Left ventricle myocardium superior (tissue), 1 donor: ENCODE data around the gene SPATA31C1. TPM values are rescaled to one million over a fixed set of nuclear protein-coding genes. Genes with fewer than 3 reads are reported as not detected.

Experiments
- total RNA-seq: library from RNA; stranded (reverse); fragmentation: NEBNext Ultra II Directional; extraction: Animal tissue kit (Norgen Biotek cat#: 25700); gene quantifications from one replicate; pipeline ENCODE4 v1.2.1, GENCODE V29; 2021
- donor health status: DM: no; HTN: yes; CAD: no; lungs with severe emphysema.

Gene SPATA31C1
- total RNA-seq, 1 donor from 2014 or later: not detected

Other genes starting within 250 kb of the SPATA31C1 start
- 135 TPM for gene CTSL, start 191.8 kb upstream of the SPATA31C1 start, total RNA-seq
- gene SPATA31E1, start 35.1 kb upstream of the SPATA31C1 start, total RNA-seq: not detected
- gene CDK20, start 56.6 kb downstream of the SPATA31C1 start, total RNA-seq: 2.8 TPM
- not detected for gene SPATA31C2, start 220.5 kb downstream of the SPATA31C1 start, total RNA-seq